MM.1S (cell line): ENCODE data around the gene ATP8A1.

Experiments
- DNase-seq: peaks from one replicate; pipeline ENCODE4 v3.0.0-alpha.2; 2015
- H2AFZ ChIP-seq: fragments of 300-600 bp; sonication (generic); 2 replicates; pipeline ENCODE4 v1.6.0; 2016; ENCODE audit warnings: antibody characterized with exemption, low read length
- H3F3A ChIP-seq: fragments of 300-600 bp; sonication (generic); 2 replicates; pipeline ENCODE4 v1.6.1; 2016; ENCODE audit warnings: mild to moderate bottlenecking, antibody characterized with exemption, low read length, moderate library complexity, mixed read lengths; ENCODE audit not compliant: insufficient read depth
- H3K27ac ChIP-seq: fragments of 300-600 bp; sonication (generic); 2 replicates; pipeline ENCODE4 v1.5.1; 2016; ENCODE audit warnings: mild to moderate bottlenecking, low read length
- H3K27me3 ChIP-seq: fragments of 300-600 bp; sonication (generic); replicated peaks from 2 replicates; pipeline ENCODE4 v1.6.0; 2016; ENCODE audit warnings: low read length; ENCODE audit not compliant: insufficient read depth
- H3K36me3 ChIP-seq: fragments of 300-600 bp; sonication (generic); replicated peaks from 2 replicates; pipeline ENCODE4 v1.6.1; 2016; ENCODE audit warnings: mild to moderate bottlenecking, low read length, mixed read lengths; ENCODE audit not compliant: insufficient read depth
- H3K4me1 ChIP-seq: fragments of 300-600 bp; sonication (generic); 2 replicates; pipeline ENCODE4 v1.6.1; 2016; ENCODE audit warnings: low read length, mixed read lengths
- H3K4me2 ChIP-seq: fragments of 300-600 bp; sonication (generic); 2 replicates; pipeline ENCODE4 v1.6.0; 2016; ENCODE audit warnings: low read depth, low read length
- H3K4me3 ChIP-seq: fragments of 300-600 bp; sonication (generic); 2 replicates; pipeline ENCODE4 v1.5.1; 2016; ENCODE audit warnings: low read length, mixed read lengths
- H3K79me2 ChIP-seq: fragments of 300-600 bp; sonication (generic); 2 replicates; pipeline ENCODE4 v1.6.1; 2016; ENCODE audit warnings: mixed run types, low read length, mixed read lengths
- H3K9ac ChIP-seq: fragments of 300-600 bp; sonication (generic); 2 replicates; pipeline ENCODE4 v1.6.1; 2016; ENCODE audit warnings: low read length, mixed read lengths
- H3K9me2 ChIP-seq: fragments of 300-600 bp; sonication (generic); replicated peaks from 2 replicates; pipeline ENCODE4 v1.6.1; 2016; ENCODE audit warnings: mild to moderate bottlenecking, low read length, mixed read lengths; ENCODE audit not compliant: insufficient read depth
- H3K9me3 ChIP-seq: fragments of 300-600 bp; sonication (generic); replicated peaks from 2 replicates; pipeline ENCODE4 v1.6.1; 2016; ENCODE audit warnings: mild to moderate bottlenecking, low read length, mixed read lengths; ENCODE audit not compliant: insufficient read depth
- H4K20me1 ChIP-seq: fragments of 300-600 bp; sonication (generic); 2 replicates; pipeline ENCODE4 v1.6.1; 2016; ENCODE audit warnings: mild to moderate bottlenecking, low read length, moderate library complexity, mixed read lengths; ENCODE audit not compliant: insufficient read depth
- CTCF ChIP-seq: fragments of 300-600 bp; sonication (generic); IDR thresholded peaks from 2 replicates; pipeline ENCODE4 v1.5.1; 2016; ENCODE audit warnings: antibody characterized with exemption, low read length, mixed read lengths
- EZH2 ChIP-seq: fragments of 300-600 bp; sonication (generic); optimal IDR thresholded peaks from 2 replicates; pipeline ENCODE3; 2017; ENCODE audit warnings: low read depth, mild to moderate bottlenecking, antibody characterized with exemption, low read length, mixed read lengths
- EZH2phosphoT487 ChIP-seq: fragments of 300-600 bp; sonication (generic); IDR thresholded peaks from 2 replicates; pipeline ENCODE4 v1.6.1; 2018; ENCODE audit warnings: antibody characterized with exemption, low read length

Gene ATP8A1

GRCh38 chr4:42640613-42641012, 16.3 kb downstream of the ATP8A1 start:
- Histone ChIP-seq H2AFZ (no peak overlapping the region), H3K4me1 (peaks cover 85% of the 10 kb centered on the region), H3K27me3 (no peaks in the 10 kb centered on the region), H3K9ac (peak overlapping the region; percentile 47; the same call in 1 of the 2 replicates), H3K27ac (peak overlapping the region; percentile 86; the same call in 1 of the 2 replicates), H3K36me3 (no peaks in the 10 kb centered on the region), H3F3A (peaks cover 33% of the 10 kb centered on the region), H3K9me2 (no peaks in the 10 kb centered on the region), H3K4me2 (peak overlapping the region; percentile 78), H3K9me3 (no peaks in the 10 kb centered on the region), H3K79me2 (peaks cover 87% of the 10 kb centered on the region), H4K20me1 (no peaks in the 10 kb centered on the region), H3K4me3 (peak overlapping the region; percentile 39)
- no peak for DNase-seq
- TF ChIP-seq EZH2 (no peak), CTCF (no peak), EZH2phosphoT487 (no peak)

GRCh38 chr4:42638993-42639392, 17.9 kb downstream of the ATP8A1 start:
- Histone ChIP-seq H4K20me1 (no peaks in the 10 kb centered on the region), H3K9me3 (no peaks in the 10 kb centered on the region), H2AFZ (peak overlapping the region; percentile 32), H3K27me3 (no peaks in the 10 kb centered on the region), H3F3A (peaks cover 26% of the 10 kb centered on the region), H3K27ac (peak overlapping the region; percentile 86), H3K36me3 (no peaks in the 10 kb centered on the region), H3K79me2 (peaks cover 85% of the 10 kb centered on the region), H3K9me2 (no peaks in the 10 kb centered on the region), H3K4me1 (peaks cover 68% of the 10 kb centered on the region), H3K4me2 (peak overlapping the region; percentile 78), H3K9ac (peak overlapping the region; percentile 47; the same call in 1 of the 2 replicates), H3K4me3 (peak overlapping the region; percentile 39)
- TF ChIP-seq CTCF (no peak), EZH2phosphoT487 (no peak), EZH2 (no peak)
- peak; percentile 82 for DNase-seq

- Histone ChIP-seq H3K79me2 (peaks cover 88% of the 10 kb centered on the region), H3K4me1 (peaks cover 64% of the 10 kb centered on the region), H3K36me3 (no peaks in the 10 kb centered on the region), H3K27me3 (no peaks in the 10 kb centered on the region), H3F3A (peaks cover 25% of the 10 kb centered on the region), H3K9me3 (no peaks in the 10 kb centered on the region), H2AFZ (no peak overlapping the region), H3K27ac (peak overlapping the region; percentile 86), H3K9me2 (no peaks in the 10 kb centered on the region), H3K9ac (peak overlapping the region; percentile 47; the same call in 1 of the 2 replicates), H3K4me2 (peak overlapping the region; percentile 78), H3K4me3 (peak overlapping the region; percentile 39; the same call in 1 of the 2 replicates), H4K20me1 (no peaks in the 10 kb centered on the region)
- DNase-seq, result no peak
- TF ChIP-seq EZH2 (no peak), EZH2phosphoT487 (no peak), CTCF (no peak)
Measured at GRCh38 chr4:42638321-42638720, 18.6 kb downstream of the ATP8A1 start.
